PC-9 (cell line): Measurements from ENCODE around the gene PRMT9.

Source experiments
- EZH2 ChIP-seq: fragments of 200-600 bp; sonication (generic); IDR thresholded peaks from 2 replicates; pipeline ENCODE4 v1.8.0; 2017; ENCODE audit warnings: antibody characterized with exemption, low read depth
- TF ChIP-seq, protein P1 (sequence below): fragments of 200-600 bp; sonication (generic); conservative IDR thresholded peaks from 2 replicates; pipeline ENCODE4 v1.6.1; 2017; ENCODE audit warnings: mixed run types, antibody characterized with exemption, mild to moderate bottlenecking, moderate library complexity

DNA sequence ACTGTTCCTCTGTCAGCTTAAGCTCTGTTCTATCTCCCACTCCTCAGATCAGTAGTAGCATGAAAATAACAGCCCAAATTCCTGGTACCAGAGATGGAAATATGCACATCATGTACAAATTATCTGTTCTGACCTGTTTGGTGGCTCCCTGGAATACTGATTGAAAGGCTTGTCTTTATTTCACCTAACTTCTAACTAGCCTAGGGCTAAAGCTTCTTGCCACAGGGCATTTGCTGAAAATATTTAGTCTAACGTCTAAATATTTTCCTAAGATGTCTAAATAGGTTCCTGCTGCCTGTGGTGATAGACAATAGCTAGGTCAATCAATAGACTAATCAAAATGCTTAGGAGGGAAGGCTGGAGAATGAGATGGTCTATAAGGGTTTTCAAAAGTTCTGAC, 12.9 kb upstream of the PRMT9 start:
- no peak for TF ChIP-seq EZH2
- TF ChIP-seq, protein P1, sequence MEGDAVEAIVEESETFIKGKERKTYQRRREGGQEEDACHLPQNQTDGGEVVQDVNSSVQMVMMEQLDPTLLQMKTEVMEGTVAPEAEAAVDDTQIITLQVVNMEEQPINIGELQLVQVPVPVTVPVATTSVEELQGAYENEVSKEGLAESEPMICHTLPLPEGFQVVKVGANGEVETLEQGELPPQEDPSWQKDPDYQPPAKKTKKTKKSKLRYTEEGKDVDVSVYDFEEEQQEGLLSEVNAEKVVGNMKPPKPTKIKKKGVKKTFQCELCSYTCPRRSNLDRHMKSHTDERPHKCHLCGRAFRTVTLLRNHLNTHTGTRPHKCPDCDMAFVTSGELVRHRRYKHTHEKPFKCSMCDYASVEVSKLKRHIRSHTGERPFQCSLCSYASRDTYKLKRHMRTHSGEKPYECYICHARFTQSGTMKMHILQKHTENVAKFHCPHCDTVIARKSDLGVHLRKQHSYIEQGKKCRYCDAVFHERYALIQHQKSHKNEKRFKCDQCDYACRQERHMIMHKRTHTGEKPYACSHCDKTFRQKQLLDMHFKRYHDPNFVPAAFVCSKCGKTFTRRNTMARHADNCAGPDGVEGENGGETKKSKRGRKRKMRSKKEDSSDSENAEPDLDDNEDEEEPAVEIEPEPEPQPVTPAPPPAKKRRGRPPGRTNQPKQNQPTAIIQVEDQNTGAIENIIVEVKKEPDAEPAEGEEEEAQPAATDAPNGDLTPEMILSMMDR, result no peak
